Liver (tissue), 3 donors: ENCODE data around the gene IL1RN.

Source experiments
- ATF3 ChIP-seq: IDR thresholded peaks from 2 replicates; pipeline ENCODE4 v1.6.1; 2016; ENCODE audit warnings: antibody characterized with exemption
- CTCF ChIP-seq: fragments of 150-350 bp; IDR thresholded peaks from 2 replicates; pipeline ENCODE4 v1.5.1; 2017; ENCODE audit warnings: improper control_type of control experiment, low read depth, low read length; ENCODE audit not compliant: missing input control
- EGR1 ChIP-seq, 2 donors: IDR thresholded peaks; 2 replicates each; pipeline ENCODE4 v1.6.1; 2016 to 2018; ENCODE audit warnings: antibody characterized with exemption in 2 of 2, low read depth in 2 of 2
- FOXA1 ChIP-seq: IDR thresholded peaks from 2 replicates; pipeline ENCODE4 v1.6.1; 2016; ENCODE audit warnings: antibody characterized with exemption
- GABPA ChIP-seq, 2 donors: IDR thresholded peaks in 1 of 2; conservative IDR thresholded peaks in 1 of 2; 2 replicates each; pipeline ENCODE4 v1.6.1; 2016; ENCODE audit warnings: antibody characterized with exemption in 2 of 2, mild to moderate bottlenecking in 1 of 2, moderate library complexity in 1 of 2
- JUND ChIP-seq, 2 donors: IDR thresholded peaks; 2 replicates each; pipeline ENCODE4 v1.6.1; 2016; ENCODE audit warnings: antibody characterized with exemption in 2 of 2
- MAX ChIP-seq: IDR thresholded peaks from 2 replicates; pipeline ENCODE4 v1.6.1; 2016; ENCODE audit warnings: antibody characterized with exemption
- RAD21 ChIP-seq, 2 donors: IDR thresholded peaks; 2 replicates each; pipeline ENCODE4 v1.6.1; 2016; ENCODE audit warnings: antibody characterized with exemption in 2 of 2, mild to moderate bottlenecking in 2 of 2
- REST ChIP-seq: IDR thresholded peaks from 2 replicates; pipeline ENCODE4 v1.6.1; 2016; ENCODE audit warnings: antibody characterized with exemption, mild to moderate bottlenecking
- RXRA ChIP-seq, 2 donors: IDR thresholded peaks; 2 replicates each; pipeline ENCODE4 v1.6.1; 2017 to 2018; ENCODE audit warnings: antibody characterized with exemption in 2 of 2, mild to moderate bottlenecking in 1 of 2
- SP1 ChIP-seq: IDR thresholded peaks from 2 replicates; pipeline ENCODE4 v1.6.1; 2018; ENCODE audit warnings: antibody characterized with exemption, mild to moderate bottlenecking
- TAF1 ChIP-seq: conservative IDR thresholded peaks from 2 replicates; pipeline ENCODE4 v1.6.1; 2016; ENCODE audit warnings: antibody characterized with exemption, mild to moderate bottlenecking
- YY1 ChIP-seq: IDR thresholded peaks from 2 replicates; pipeline ENCODE4 v1.6.1; 2016; ENCODE audit warnings: antibody characterized with exemption, mild to moderate bottlenecking
- donor health status: healthy.
- donor health status: healthy.

- TF ChIP-seq JUND (IDR thresholded peaks at IDR 0.05) (no peak), YY1 (no peak), REST (no peak), CTCF (no peak), TAF1 (no peak), RXRA (IDR thresholded peaks at IDR 0.05) (no peak), GABPA (IDR thresholded peaks at IDR 0.05 in 1 of 2, conservative IDR thresholded peaks at IDR 0.05 in 1 of 2) (no peak), MAX (no peak), RAD21 (IDR thresholded peaks at IDR 0.05) (no peak), EGR1 (IDR thresholded peaks at IDR 0.05; ENCODE audit: low read depth in 2 of 2) (no peak), FOXA1 (no peak), SP1 (no peak), ATF3 (no peak)
Measured at GRCh38 chr2:113123726-113124125, 3.7 kb upstream of the IL1RN start.
